Measurements from ENCODE around the gene LRRC75B. TPM values are rescaled to one million over a fixed set of nuclear protein-coding genes. Genes with fewer than 3 reads are reported as not detected.

LRRC75B gene
- total and polyA plus RNA-seq, 2 of the 8 experiments (the other 6 are each of a cell fraction or from before 2014, with no cell fraction given): 12.2 to 26.6 TPM

- H3K9ac ChIP-seq (replicated peaks in 1 of 4; ENCODE audit: extremely low read depth in 1 of 4, low read depth in 3 of 4, low read length in 3 of 4): no peak overlapping the region
- no peak overlapping the region for H4K91ac ChIP-seq (replicated peaks; ENCODE audit: insufficient read length, low read length)
- no peak overlapping the region for H4K8ac ChIP-seq (ENCODE audit: extremely low read depth, insufficient read depth, low read length)
- H2BK120ac ChIP-seq (replicated peaks; ENCODE audit: low read depth, low read length): no peak overlapping the region
- no peaks in the 10 kb centered on the region for H3K79me2 ChIP-seq (ENCODE audit: control insufficient read depth in 1 of 2, insufficient read depth in 2 of 2, low read length in 2 of 2)
- no peak overlapping the region for H3K4me2 ChIP-seq (ENCODE audit: insufficient read depth in 1 of 2, low read depth in 2 of 2, low read length in 2 of 2)
- H3K79me1 ChIP-seq (ENCODE audit: low read depth, low read length): no peaks in the 10 kb centered on the region; the same call in 1 of the 2 replicates
- H3K27me3 ChIP-seq (replicated peaks in 1 of 4; ENCODE audit: control insufficient read depth in 3 of 4, extremely low read depth in 1 of 4, insufficient read depth in 3 of 4, low read length in 3 of 4): no peaks in the 10 kb centered on the region
- no peak for DNase-seq (ENCODE audit: low read depth in 1 of 2, low spot score in 2 of 2)
- TF ChIP-seq RFX5 (IDR thresholded peaks at IDR 0.05; ENCODE audit: borderline replicate concordance, low read depth, low read length) (no peak), RAD21 (IDR thresholded peaks at IDR 0.05 in 1 of 2, conservative IDR thresholded peaks at IDR 0.05 in 1 of 2; ENCODE audit: low read depth in 2 of 2, low read length in 2 of 2) (no peak), EGR1 (IDR thresholded peaks at IDR 0.05; ENCODE audit: borderline replicate concordance, low read depth, low read length) (no peak)
- H2AK5ac ChIP-seq (ENCODE audit: low read depth, low read length): no peak overlapping the region
- no peak overlapping the region for H3K27ac ChIP-seq (ENCODE audit: low read depth, low read length)
- no peaks in the 10 kb centered on the region for H3K36me3 ChIP-seq (ENCODE audit: control insufficient read depth in 2 of 4, insufficient read depth in 4 of 4, low read length in 3 of 4)
- no peak overlapping the region; the same call in 1 of the 2 replicates for H2BK20ac ChIP-seq (ENCODE audit: low read length)
- H2BK15ac ChIP-seq (ENCODE audit: low read length): no peak overlapping the region
- no peak overlapping the region; the same call in 1 of the 2 replicates for H3K18ac ChIP-seq (ENCODE audit: extremely low read depth, low read length)
- H3K14ac ChIP-seq (ENCODE audit: insufficient read length): no peak overlapping the region
- H3K23me2 ChIP-seq (ENCODE audit: low read depth, low read length): peaks cover 2% of the 10 kb centered on the region; the same call in 1 of the 2 replicates
- no peak overlapping the region for H3K56ac ChIP-seq (replicated peaks; ENCODE audit: insufficient read length, low read depth, low read length)
- 81% methylated on average over 6 of the region's 6 CpGs; no CpG with 5 or more reads in 1 of the 2 experiments for WGBS, 2 experiments (ENCODE audit: extremely low coverage in 1 of 2, insufficient coverage in 1 of 2, insufficient read length in 1 of 2, insufficient replicate concordance in 2 of 2, low coverage in 1 of 2, low lambda C conversion rate in 2 of 2, missing lambda C conversion rate in 1 of 2)
- H2BK12ac ChIP-seq (ENCODE audit: low read depth, low read length): peak overlapping the region; percentile 39; the same call in 1 of the 2 replicates
- no peak overlapping the region for H3K4me3 ChIP-seq (ENCODE audit: extremely low read depth in 1 of 4, insufficient read depth in 2 of 4, low read depth in 3 of 4, low read length in 4 of 4)
- no peak overlapping the region for H2BK5ac ChIP-seq (ENCODE audit: low read depth, low read length)
- CTCF ChIA-PET (ENCODE audit: partially characterized antibody): interaction anchor here (0.7 to 1.1 kb wide), 3 partner anchors 26 to 92 kb away, joined by 3 to 4 read pairs (median 3); no protein-coding TSS in a partner anchor
- no peak overlapping the region for H2AFZ ChIP-seq (ENCODE audit: low read length)
- no peak overlapping the region for H3K4ac ChIP-seq (replicated peaks; ENCODE audit: insufficient read length, low read depth, low read length)
- H3K4me1 ChIP-seq (replicated peaks in 1 of 4; ENCODE audit: control insufficient read depth in 3 of 4, insufficient read depth in 4 of 4, low read length in 3 of 4): peaks cover 4 to 33% (median 16%) of the 10 kb centered on the region in 4 experiments
- H3K23ac ChIP-seq (ENCODE audit: insufficient read length): no peak overlapping the region
- H4K5ac ChIP-seq (ENCODE audit: insufficient read length, low read depth, low read length): no peak overlapping the region
- no peaks in the 10 kb centered on the region for H4K20me1 ChIP-seq (replicated peaks in 1 of 2; ENCODE audit: control insufficient read depth in 1 of 2, insufficient read depth in 2 of 2, low read length in 2 of 2)
- no peaks in the 10 kb centered on the region for H3K9me3 ChIP-seq (ENCODE audit: insufficient read depth in 2 of 2, low read depth in 1 of 2, low read length in 1 of 2)
- FAIRE-seq: no peak
- POLR2A ChIA-PET (ENCODE audit: partially characterized antibody): interaction anchor here (1.3 to 2.0 kb wide), 4 partner anchors 8 to 39 kb away, joined by 4 to 9 read pairs (median 5); partner anchors contain the start of genes GGT1 and SNRPD3
These were observed 2.4 kb upstream of the LRRC75B start for GRCh38 chr22:24595228-24595627.
